Measurements from ENCODE around the gene PIGA. TPM values are rescaled to one million over a fixed set of nuclear protein-coding genes. Genes with fewer than 3 reads are reported as not detected.

The PIGA gene
- polyA plus RNA-seq, 1 experiment, result 2.8 TPM

Other genes starting within 250 kb of the PIGA start
- gene ASB9, start 65.4 kb downstream of the PIGA start, polyA plus RNA-seq (2011; rRNA removed), result 0.33 and 0.53 TPM in 2 replicates
- not detected in 2 replicates for gene ASB11, start 19.9 kb downstream of the PIGA start, polyA plus RNA-seq (2011; rRNA removed)
- gene VEGFD, start 48.9 kb upstream of the PIGA start, polyA plus RNA-seq (2011; rRNA removed), result 0.07 and 0.16 TPM in 2 replicates
- gene PIR, start 157.8 kb upstream of the PIGA start, polyA plus RNA-seq (2011; rRNA removed), result 11.7 and 16.8 TPM in 2 replicates
- gene BMX, start 165.3 kb upstream of the PIGA start, polyA plus RNA-seq (2011; rRNA removed), result not detected in 2 replicates

Data from BJ (cell line).